ENCODE results near the gene STMN1.

The STMN1 gene

DNA sequence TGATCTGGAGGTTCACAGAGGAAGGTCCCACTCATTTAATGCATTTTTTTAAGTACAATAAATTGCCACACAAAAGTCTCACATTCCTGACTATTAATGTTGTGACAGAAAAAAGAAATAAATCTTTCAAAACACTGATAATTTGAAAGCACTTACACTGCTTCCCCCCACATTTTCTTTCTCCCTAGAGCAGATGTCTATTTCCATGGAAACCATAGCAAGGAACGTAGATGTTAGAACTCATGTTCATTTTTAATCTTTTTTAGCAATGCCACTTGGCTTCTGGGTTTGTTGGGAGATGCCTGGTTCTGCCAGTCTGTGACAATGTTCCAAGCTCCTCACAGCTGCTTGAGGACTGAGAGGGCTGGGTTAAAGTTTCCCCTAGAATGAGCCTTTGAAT, 1.9 kb upstream of the STMN1 start:
- no peak for TF ChIP-seq Cebpa-rat (IDR thresholded peaks at IDR 0.05)

GRCh38 chr1:25907601-25908000, 1.4 kb upstream of the STMN1 start:
- Histone ChIP-seq H3K27ac (no peak overlapping the region), H3K4me3 (no peak overlapping the region), H3K27me3 (no peaks in the 10 kb centered on the region), H3K36me3 (peaks cover 19% of the 10 kb centered on the region), H3K4me1 (peaks cover 36% of the 10 kb centered on the region), H4K20me1 (peaks cover 27% of the 10 kb centered on the region), H3K9me3 (no peaks in the 10 kb centered on the region), H3K9ac (no peak overlapping the region; the same call in 1 of the 2 replicates), H3K4me2 (peak overlapping the region; percentile 94; the same call in 1 of the 2 replicates)
- no peak for TF ChIP-seq Cebpa-rat (IDR thresholded peaks at IDR 0.05)

More for the DNA sequence above, 1.9 kb upstream of the STMN1 start:
- no peak overlapping the region for H3K27ac ChIP-seq
- H3K4me1 ChIP-seq = peaks cover 31% of the 10 kb centered on the region
- H3K9me3 ChIP-seq = no peaks in the 10 kb centered on the region
- H3K4me3 ChIP-seq = no peak overlapping the region
- H3K36me3 ChIP-seq = peaks cover 14% of the 10 kb centered on the region
- H3K4me2 ChIP-seq = no peak overlapping the region
- peaks cover 22% of the 10 kb centered on the region for H4K20me1 ChIP-seq
- H3K27me3 ChIP-seq = no peaks in the 10 kb centered on the region
- H3K9ac ChIP-seq = no peak overlapping the region

- Histone ChIP-seq H3K4me1 (peaks cover 42% of the 10 kb centered on the region), H3K4me3 (peak overlapping the region; percentile 90), H3K36me3 (peaks cover 28% of the 10 kb centered on the region), H3K27me3 (no peaks in the 10 kb centered on the region), H4K20me1 (peaks cover 36% of the 10 kb centered on the region), H3K9ac (peak overlapping the region; percentile 96), H3K4me2 (peak overlapping the region; percentile 94), H3K9me3 (no peaks in the 10 kb centered on the region), H3K27ac (peak overlapping the region; percentile 95)
- no peak for TF ChIP-seq Cebpa-rat (IDR thresholded peaks at IDR 0.05)
Observed at GRCh38 chr1:25906644-25907300, 553 bp upstream of the STMN1 start.

GRCh38 chr1:25904943-25905679, 1.1 kb downstream of the STMN1 start:
- no peak for TF ChIP-seq Cebpa-rat (IDR thresholded peaks at IDR 0.05)
- Histone ChIP-seq H4K20me1 (peaks cover 52% of the 10 kb centered on the region), H3K4me1 (peaks cover 48% of the 10 kb centered on the region)

GRCh38 chr1:25903986-25904385, 2.2 kb downstream of the STMN1 start:
- peak overlapping the region; percentile 90 for H3K4me3 ChIP-seq
- no peaks in the 10 kb centered on the region for H3K9me3 ChIP-seq
- H3K4me2 ChIP-seq = peak overlapping the region; percentile 78
- TF ChIP-seq Cebpa-rat (IDR thresholded peaks at IDR 0.05) = no peak
- H3K9ac ChIP-seq = peak overlapping the region; percentile 96
- H3K27ac ChIP-seq = no peak overlapping the region
- peaks cover 55% of the 10 kb centered on the region for H3K36me3 ChIP-seq
- no peaks in the 10 kb centered on the region for H3K27me3 ChIP-seq
- peaks cover 48% of the 10 kb centered on the region for H3K4me1 ChIP-seq
- H4K20me1 ChIP-seq = peaks cover 64% of the 10 kb centered on the region

More at GRCh38 chr1:25904943-25905679, 1.1 kb downstream of the STMN1 start:
- Histone ChIP-seq H3K4me2 (peak overlapping the region; percentile 94), H3K9me3 (no peaks in the 10 kb centered on the region), H3K27me3 (no peaks in the 10 kb centered on the region), H3K9ac (peak overlapping the region; percentile 96), H3K4me3 (peak overlapping the region; percentile 90), H3K36me3 (peaks cover 44% of the 10 kb centered on the region), H3K27ac (peak overlapping the region; percentile 95)

DNA sequence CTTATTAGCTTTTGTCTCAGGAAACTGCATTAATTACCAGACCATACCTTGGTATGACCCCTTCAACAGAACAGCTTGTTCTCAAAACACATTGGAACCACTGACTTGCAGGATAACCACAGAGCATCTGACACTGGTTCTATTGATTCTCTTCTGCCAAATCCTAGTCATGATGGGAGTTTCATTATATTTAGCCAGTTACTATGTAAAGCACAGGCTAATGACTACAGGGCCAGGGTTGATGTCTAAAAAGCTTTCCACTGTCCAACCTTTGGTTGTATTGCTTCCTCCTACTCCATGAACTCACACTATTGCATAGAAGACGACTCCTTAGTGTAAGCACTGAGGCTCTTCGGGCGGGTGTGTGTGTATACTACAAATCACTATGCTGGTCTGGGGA, 3.8 kb downstream of the STMN1 start:
- H3K36me3 ChIP-seq = peaks cover 71% of the 10 kb centered on the region
- no peak for TF ChIP-seq Cebpa-rat (IDR thresholded peaks at IDR 0.05)

DNA sequence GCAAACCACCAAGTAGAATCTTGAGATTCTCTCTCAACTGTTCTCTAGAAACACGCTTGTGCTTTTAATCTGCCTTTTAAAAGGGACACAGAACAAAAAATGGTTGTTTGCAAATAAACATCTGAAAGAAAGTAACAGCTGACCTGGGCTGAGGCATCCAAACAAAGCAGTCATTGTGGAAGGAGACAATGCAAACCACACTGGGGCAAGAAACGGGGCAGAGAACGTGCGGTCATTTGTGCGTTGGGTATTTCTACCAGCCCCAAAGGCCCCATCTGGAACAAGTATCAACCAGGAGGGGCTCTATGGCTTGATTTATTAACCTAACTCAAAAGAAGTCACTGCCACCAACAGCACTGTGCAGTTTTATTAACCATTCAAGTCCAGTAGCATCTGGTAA, 6.0 kb downstream of the STMN1 start:
- Histone ChIP-seq H3K36me3 (peaks cover 90% of the 10 kb centered on the region), H3K27me3 (no peaks in the 10 kb centered on the region), H3K4me3 (no peak overlapping the region), H3K27ac (no peak overlapping the region), H3K9me3 (no peaks in the 10 kb centered on the region), H4K20me1 (peaks cover 97% of the 10 kb centered on the region), H3K9ac (no peak overlapping the region), H3K4me1 (peaks cover 37% of the 10 kb centered on the region), H3K4me2 (no peak overlapping the region)
- no peak for TF ChIP-seq Cebpa-rat (IDR thresholded peaks at IDR 0.05)

More for the DNA sequence above, 3.8 kb downstream of the STMN1 start:
- Histone ChIP-seq H3K4me3 (no peak overlapping the region), H3K4me1 (peaks cover 43% of the 10 kb centered on the region), H3K9ac (peak overlapping the region; percentile 26; the same call in 1 of the 2 replicates), H3K9me3 (no peaks in the 10 kb centered on the region), H3K27ac (no peak overlapping the region), H3K4me2 (peak overlapping the region; percentile 1; the same call in 1 of the 2 replicates), H3K27me3 (no peaks in the 10 kb centered on the region), H4K20me1 (peaks cover 79% of the 10 kb centered on the region)

DNA sequence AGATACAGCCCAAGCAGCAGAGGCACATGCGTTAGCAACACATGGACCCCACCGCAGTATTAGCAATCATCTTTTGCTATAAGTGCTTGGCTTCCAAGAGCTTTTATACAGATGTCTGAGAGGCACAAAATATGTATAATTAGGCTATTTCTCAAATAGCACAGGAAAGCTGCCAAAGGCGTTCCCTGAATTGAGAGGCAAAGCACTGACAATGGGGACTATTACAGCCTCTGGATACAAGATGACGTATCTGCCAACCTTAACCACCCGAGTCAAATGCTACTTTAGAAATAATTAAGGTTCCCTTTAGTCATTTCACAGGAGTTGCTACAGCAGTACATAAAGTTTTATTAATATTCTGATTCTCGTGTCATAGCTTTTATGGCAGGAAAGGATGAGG, 6.4 kb downstream of the STMN1 start:
- no peak for TF ChIP-seq Cebpa-rat (IDR thresholded peaks at IDR 0.05)
- no peak overlapping the region for H3K4me2 ChIP-seq
- no peak overlapping the region for H3K27ac ChIP-seq
- peaks cover 93% of the 10 kb centered on the region for H4K20me1 ChIP-seq
- no peak overlapping the region for H3K9ac ChIP-seq
- H3K36me3 ChIP-seq = peaks cover 91% of the 10 kb centered on the region
- no peak overlapping the region for H3K4me3 ChIP-seq
- H3K27me3 ChIP-seq = no peaks in the 10 kb centered on the region
- no peaks in the 10 kb centered on the region for H3K9me3 ChIP-seq
- peaks cover 40% of the 10 kb centered on the region for H3K4me1 ChIP-seq

DNA sequence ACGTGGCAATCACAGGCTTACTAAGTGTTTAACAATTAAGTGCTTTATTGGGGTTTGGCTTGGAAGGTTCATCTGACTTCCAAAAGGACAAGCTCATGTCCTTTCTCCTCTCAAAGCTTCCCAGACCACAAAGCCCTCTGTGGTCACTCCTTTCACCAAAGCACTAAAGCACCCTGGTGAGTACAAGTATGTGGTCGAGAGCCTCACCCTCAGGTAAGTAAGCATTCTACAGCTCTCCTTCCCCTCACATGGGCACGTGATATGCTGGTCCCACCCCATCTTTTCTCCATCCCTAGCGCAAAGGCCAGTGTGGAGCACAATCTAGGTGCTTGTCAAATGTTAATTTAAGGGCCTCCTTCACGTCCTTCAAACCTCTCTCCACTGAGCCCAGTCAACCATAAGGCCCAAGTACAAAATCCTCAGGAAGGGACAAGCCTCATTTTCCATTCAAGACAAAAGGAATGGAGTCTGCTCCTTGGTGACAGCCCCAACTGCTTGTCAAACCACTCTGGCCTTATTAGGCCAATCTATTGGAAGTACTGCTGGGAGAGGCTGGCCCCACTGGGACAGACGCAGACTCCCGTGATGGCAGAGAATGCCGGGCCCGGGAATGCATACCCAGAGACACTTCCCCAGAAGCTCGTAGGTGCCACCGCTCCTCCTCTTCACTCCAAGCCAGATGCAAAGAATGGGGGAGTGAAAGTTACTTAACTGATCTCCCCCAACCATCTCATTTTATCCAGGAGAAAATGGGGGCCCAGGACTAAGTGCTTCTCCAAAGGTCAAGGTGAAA, 7.8 kb downstream of the STMN1 start:
- Histone ChIP-seq H4K20me1 (peaks cover 79% of the 10 kb centered on the region), H3K4me3 (no peak overlapping the region), H3K9me3 (no peaks in the 10 kb centered on the region), H3K4me2 (no peak overlapping the region), H3K27ac (no peak overlapping the region), H3K36me3 (peaks cover 93% of the 10 kb centered on the region), H3K9ac (no peak overlapping the region; the same call in 1 of the 2 replicates), H3K4me1 (peaks cover 35% of the 10 kb centered on the region), H3K27me3 (no peaks in the 10 kb centered on the region)
- no peak for TF ChIP-seq Cebpa-rat (IDR thresholded peaks at IDR 0.05)
